ENCODE measurements around the gene HPCA. TPM values are rescaled to one million over a fixed set of nuclear protein-coding genes. Genes with fewer than 3 reads are reported as not detected.

HPCA gene
- total and polyA plus RNA-seq, 2 donors (not counting 3 experiments of a cell fraction or from before 2014, with no cell fraction given), result not detected

DNA sequence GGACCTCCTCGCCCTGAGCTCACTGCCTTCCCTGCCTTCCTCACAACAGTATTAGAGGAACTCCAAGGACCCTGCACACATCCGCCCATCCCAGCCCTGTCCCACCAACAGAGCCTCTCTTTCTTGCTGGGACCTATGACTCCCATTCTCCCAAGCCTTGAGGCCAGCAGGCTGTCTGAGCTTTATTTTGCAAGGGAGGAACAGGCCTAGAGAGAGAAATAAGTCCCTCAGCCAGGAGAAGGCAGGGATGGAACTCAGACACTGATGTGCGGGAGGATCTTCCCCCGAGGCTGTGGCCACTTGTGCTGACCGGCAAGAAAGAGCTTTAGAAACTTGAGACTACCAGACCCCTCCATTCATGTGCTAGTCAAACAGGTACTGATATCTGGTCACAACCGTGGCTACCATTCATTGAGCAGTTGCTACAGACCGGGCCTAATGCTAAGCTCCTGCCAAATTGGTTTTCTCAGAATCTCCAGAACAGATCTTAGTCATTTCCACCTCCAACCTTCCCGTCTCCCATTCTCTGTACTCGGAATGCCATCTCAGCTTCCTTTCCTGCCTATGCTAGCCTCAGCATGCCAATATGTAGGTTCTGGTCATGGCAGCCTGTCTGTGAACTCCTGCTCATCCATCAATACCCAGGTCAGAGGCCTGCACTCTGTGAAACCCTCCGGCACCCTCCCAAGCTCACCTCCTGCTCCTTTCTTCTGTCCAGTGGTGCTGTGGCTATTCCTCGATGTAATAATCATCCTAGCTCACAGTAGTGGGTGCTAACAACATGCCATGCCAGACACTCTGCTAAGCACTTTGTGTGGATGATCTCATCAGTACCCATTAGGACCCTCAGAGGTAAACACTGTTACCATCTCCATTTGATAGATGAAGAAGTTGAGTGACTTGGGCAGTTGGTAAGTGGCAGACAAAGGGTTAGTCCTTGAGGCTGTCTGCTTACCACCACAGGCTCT lies 11.1 kb downstream of the HPCA start:
- H3K9me1 ChIP-seq (replicated peaks; ENCODE audit: control insufficient read depth, extremely low read depth, insufficient read depth, low read length), result no peaks in the 10 kb centered on the region
- H3K79me2 ChIP-seq (ENCODE audit: control insufficient read depth, insufficient read depth, low read length), result no peaks in the 10 kb centered on the region
- no peak overlapping the region for H3K27ac ChIP-seq (ENCODE audit: insufficient read depth, low read depth, low read length)
- H3K4me2 ChIP-seq (ENCODE audit: insufficient read depth, low read length), result no peak overlapping the region
- peak; percentile 92 for FAIRE-seq
- POLR2A ChIA-PET, result interaction anchor here (0.6 to 0.9 kb wide), 2 partner anchors 9 to 183 kb away, joined by 3 to 5 read pairs; partner anchors contain the start of gene AZIN2
- no peaks in the 10 kb centered on the region for H3K36me3 ChIP-seq (ENCODE audit: control insufficient read depth in 2 of 2, extremely low read depth in 1 of 2, insufficient read depth in 2 of 2, low read length in 2 of 2)
- peaks cover 13% of the 10 kb centered on the region for H3K4me1 ChIP-seq (ENCODE audit: control insufficient read depth, extremely low read depth, insufficient read depth, low read length)
- H3K27me3 ChIP-seq (ENCODE audit: control insufficient read depth in 2 of 2, insufficient read depth in 2 of 2, low read length in 2 of 2), result peaks cover 3 to 7% of the 10 kb centered on the region in 2 experiments
- dilution Hi-C loops (cut with MboI; ENCODE audit: extremely low pct_ligation_motif_present, low sequenced_read_pairs) (no loop called here), intact Hi-C loops (cut with micrococcal nuclease) (no loop called here)
- no TSS peak for BruUV-seq (replicated peaks)
- CTCF ChIA-PET, result interaction anchor here (0.8 to 2.1 kb wide), 10 partner anchors 10 to 189 kb away, joined by 3 to 13 read pairs (median 4); partner anchors contain the start of gene HPCA
- H2AFZ ChIP-seq (ENCODE audit: low read depth, low read length), result no peak overlapping the region
- no peaks in the 10 kb centered on the region for H4K20me1 ChIP-seq (replicated peaks; ENCODE audit: control insufficient read depth, extremely low read depth, insufficient read depth, low read length)
- no peak for DNase-seq (ENCODE audit: low read depth, low spot score)
- H3K9ac ChIP-seq (replicated peaks; ENCODE audit: extremely low read depth, insufficient read depth, low read length), result no peak overlapping the region
- TF ChIP-seq GATA2 (IDR thresholded peaks at IDR 0.05; ENCODE audit: insufficient read depth, insufficient read length, low read depth, low read length) (no peak), JUN (IDR thresholded peaks at IDR 0.05; ENCODE audit: borderline replicate concordance, insufficient read depth, insufficient read length, low read depth) (no peak), POLR2A (IDR thresholded peaks at IDR 0.05; ENCODE audit: low read depth, low read length) (no peak), MAX (IDR thresholded peaks at IDR 0.05; ENCODE audit: insufficient read depth, insufficient read length) (no peak), FOS (IDR thresholded peaks at IDR 0.05; ENCODE audit: borderline replicate concordance, insufficient read depth, low read length) (no peak), MYC (IDR thresholded peaks at IDR 0.05; ENCODE audit: low read depth, low read length) (no peak), POLR2AphosphoS5 (IDR thresholded peaks at IDR 0.05; ENCODE audit: insufficient read depth, low read depth, low read length) (no peak), EZH2 (IDR thresholded peaks at IDR 0.05; ENCODE audit: borderline replicate concordance, low read depth, low read length, severe bottlenecking) (no peak)
- TF ChIP-seq, protein P1, sequence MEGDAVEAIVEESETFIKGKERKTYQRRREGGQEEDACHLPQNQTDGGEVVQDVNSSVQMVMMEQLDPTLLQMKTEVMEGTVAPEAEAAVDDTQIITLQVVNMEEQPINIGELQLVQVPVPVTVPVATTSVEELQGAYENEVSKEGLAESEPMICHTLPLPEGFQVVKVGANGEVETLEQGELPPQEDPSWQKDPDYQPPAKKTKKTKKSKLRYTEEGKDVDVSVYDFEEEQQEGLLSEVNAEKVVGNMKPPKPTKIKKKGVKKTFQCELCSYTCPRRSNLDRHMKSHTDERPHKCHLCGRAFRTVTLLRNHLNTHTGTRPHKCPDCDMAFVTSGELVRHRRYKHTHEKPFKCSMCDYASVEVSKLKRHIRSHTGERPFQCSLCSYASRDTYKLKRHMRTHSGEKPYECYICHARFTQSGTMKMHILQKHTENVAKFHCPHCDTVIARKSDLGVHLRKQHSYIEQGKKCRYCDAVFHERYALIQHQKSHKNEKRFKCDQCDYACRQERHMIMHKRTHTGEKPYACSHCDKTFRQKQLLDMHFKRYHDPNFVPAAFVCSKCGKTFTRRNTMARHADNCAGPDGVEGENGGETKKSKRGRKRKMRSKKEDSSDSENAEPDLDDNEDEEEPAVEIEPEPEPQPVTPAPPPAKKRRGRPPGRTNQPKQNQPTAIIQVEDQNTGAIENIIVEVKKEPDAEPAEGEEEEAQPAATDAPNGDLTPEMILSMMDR (IDR thresholded peaks at IDR 0.05; ENCODE audit: extremely low read depth in 1 of 2, insufficient read depth in 1 of 2, low read depth in 1 of 2, low read length in 2 of 2), result no peak
- no peaks in the 10 kb centered on the region for H3K9me3 ChIP-seq (replicated peaks; ENCODE audit: control insufficient read depth, insufficient read depth, low read length)
- H3K4me3 ChIP-seq (replicated peaks in 1 of 3; ENCODE audit: insufficient read depth in 1 of 3, low read depth in 1 of 3, low read length in 3 of 3), result no peak overlapping the region

Measured in endothelial cell of umbilical vein (primary cell).